Upper lobe of left lung (tissue), 4 donors: ENCODE results near the gene JCHAIN.

Experiments
- EP300 ChIP-seq, 4 donors: sonication (generic); formaldehyde crosslinking; IDR thresholded peaks; one replicate each; pipeline ENCODE4 v1.5.1; 2017; ENCODE audit warnings: antibody characterized with exemption in 4 of 4, control low read depth in 2 of 4
- POLR2A ChIP-seq, 4 donors: fragments of 450-650 bp; IDR thresholded peaks; one replicate each; pipeline ENCODE4 v1.5.1; 2016 to 2017; ENCODE audit warnings: antibody characterized with exemption in 4 of 4, mild to moderate bottlenecking in 2 of 4
- POLR2AphosphoS5 ChIP-seq, 2 donors: sonication (generic); formaldehyde crosslinking; IDR thresholded peaks; one replicate each; pipeline ENCODE4 v1.5.1; 2017; ENCODE audit warnings: antibody characterized with exemption in 2 of 2
- TF ChIP-seq, protein P1 (sequence below), 6 experiments: fragments of 450-650 bp in 4 of 6; fragments of 200-600 bp in 2 of 6; sonication (generic) in 2 of 6; IDR thresholded peaks; one replicate each; pipeline ENCODE4 v1.5.1; 2016 to 2019; ENCODE audit warnings: antibody characterized with exemption in 6 of 6

DNA sequence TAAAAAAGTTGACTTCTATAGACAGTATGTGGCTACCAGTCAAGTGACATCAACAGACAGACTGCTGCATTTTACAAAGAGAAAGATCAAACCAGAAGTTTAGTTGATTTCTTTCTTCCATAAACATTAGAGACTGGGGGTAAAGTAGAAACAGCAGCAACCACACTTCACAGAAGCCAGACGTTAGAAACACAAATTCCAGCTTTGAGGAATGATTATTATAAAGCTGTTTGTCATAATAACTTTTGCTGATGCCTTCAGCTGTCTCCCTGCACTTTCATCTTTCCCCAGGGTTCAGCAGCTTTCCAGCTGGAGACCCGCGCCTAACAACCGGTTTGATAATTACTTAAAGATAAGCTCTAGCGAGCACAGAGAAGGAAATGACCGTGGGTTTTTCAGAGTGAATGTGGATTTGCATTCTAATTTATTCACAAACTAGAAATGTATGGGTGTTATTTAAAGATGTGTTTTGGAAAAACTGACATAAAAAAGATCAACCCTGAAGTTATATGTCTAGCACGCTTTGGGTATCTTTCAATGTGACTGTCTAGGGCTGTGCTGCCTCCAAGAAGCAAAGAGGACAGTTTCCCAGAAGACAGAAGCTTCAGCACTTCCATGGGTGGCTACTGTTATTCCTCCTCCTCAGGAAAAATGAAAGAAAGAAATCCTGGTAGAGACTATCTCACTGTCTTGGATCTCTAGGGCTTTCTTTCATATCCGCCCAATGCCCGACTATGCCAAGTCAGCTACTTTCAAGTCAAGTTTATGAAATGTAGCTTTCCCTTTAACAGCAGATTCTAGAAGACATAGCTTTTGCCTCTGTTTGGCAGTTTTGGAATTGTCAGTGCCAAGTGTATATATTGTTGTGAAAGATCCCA is 52.8 kb downstream of the JCHAIN start:
- TF ChIP-seq, protein P1, sequence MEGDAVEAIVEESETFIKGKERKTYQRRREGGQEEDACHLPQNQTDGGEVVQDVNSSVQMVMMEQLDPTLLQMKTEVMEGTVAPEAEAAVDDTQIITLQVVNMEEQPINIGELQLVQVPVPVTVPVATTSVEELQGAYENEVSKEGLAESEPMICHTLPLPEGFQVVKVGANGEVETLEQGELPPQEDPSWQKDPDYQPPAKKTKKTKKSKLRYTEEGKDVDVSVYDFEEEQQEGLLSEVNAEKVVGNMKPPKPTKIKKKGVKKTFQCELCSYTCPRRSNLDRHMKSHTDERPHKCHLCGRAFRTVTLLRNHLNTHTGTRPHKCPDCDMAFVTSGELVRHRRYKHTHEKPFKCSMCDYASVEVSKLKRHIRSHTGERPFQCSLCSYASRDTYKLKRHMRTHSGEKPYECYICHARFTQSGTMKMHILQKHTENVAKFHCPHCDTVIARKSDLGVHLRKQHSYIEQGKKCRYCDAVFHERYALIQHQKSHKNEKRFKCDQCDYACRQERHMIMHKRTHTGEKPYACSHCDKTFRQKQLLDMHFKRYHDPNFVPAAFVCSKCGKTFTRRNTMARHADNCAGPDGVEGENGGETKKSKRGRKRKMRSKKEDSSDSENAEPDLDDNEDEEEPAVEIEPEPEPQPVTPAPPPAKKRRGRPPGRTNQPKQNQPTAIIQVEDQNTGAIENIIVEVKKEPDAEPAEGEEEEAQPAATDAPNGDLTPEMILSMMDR (IDR thresholded peaks at IDR 0.05), result no peak
- no peak for TF ChIP-seq POLR2A (IDR thresholded peaks at IDR 0.05)
- no peak for TF ChIP-seq POLR2AphosphoS5 (IDR thresholded peaks at IDR 0.05)
- TF ChIP-seq EP300 (IDR thresholded peaks at IDR 0.05), result no peak
